ENCODE results near the gene UAP1L1. TPM values are rescaled to one million over a fixed set of nuclear protein-coding genes. Genes with fewer than 3 reads are reported as not detected.

The UAP1L1 gene
- total and polyA plus RNA-seq, 4 donors = 0.35 to 2.3 (median 1.7) TPM

DNA sequence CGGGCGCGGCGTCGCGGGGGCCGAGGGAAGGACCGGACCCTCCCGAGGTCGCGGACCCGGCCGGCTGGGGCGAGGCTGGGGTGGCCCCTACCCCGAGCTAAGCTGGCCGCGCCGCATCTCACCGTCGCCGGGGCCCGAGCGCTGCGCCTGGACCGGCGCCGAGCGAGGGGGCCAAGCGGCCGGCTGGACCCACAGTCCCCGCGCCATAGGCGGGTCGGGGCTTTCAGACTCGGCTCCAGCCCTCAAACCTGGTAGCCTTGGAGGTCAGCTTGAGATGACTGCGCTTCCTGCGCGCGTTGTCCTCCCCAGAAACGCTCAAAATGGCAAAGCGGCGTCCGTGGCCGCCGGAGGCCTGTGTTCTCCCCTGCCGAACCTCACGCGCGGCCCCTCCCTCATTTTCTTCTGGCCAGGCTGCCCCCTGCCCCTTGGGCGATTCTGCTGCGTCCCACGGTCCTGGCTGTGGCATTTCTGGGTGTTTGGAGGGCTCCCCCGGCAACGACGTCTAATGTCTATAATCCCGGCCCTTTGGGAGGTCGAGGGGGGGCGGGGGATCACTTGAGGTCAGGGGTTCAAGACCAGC lies 52.9 kb downstream of the UAP1L1 start:
- Histone ChIP-seq H3K27ac (ENCODE audit: low read depth in 1 of 2, low read length in 2 of 2) (peak overlapping the region in 1 of 2 donors; percentile 20), H3K27me3 (ENCODE audit: control insufficient read depth in 4 of 4, insufficient read depth in 4 of 4, low read length in 3 of 4) (no peaks in the 10 kb centered on the region), H3K9ac (ENCODE audit: low read depth in 1 of 2, low read length in 2 of 2) (no peak overlapping the region), H3K4me1 (ENCODE audit: control insufficient read depth in 4 of 4, insufficient read depth in 4 of 4, low read length in 3 of 4) (peaks cover 6 to 28% (median 17%) of the 10 kb centered on the region in 4 donors), H3K36me3 (ENCODE audit: control insufficient read depth in 4 of 4, insufficient read depth in 3 of 4, low read depth in 1 of 4, low read length in 3 of 4) (no peaks in the 10 kb centered on the region), H3K4me3 (ENCODE audit: low read depth in 1 of 3, low read length in 3 of 3) (peak overlapping the region; percentile 64 to 81 (median 77)), H3K9me3 (ENCODE audit: control insufficient read depth in 4 of 4, low read length in 3 of 4) (peaks cover 0 to 1% (median 0%) of the 10 kb centered on the region in 4 donors)
- 14% methylated on average over 58 of the region's 58 CpGs for WGBS
- TF ChIP-seq EGR1 (IDR thresholded peaks at IDR 0.05; ENCODE audit: low read depth in 2 of 2) (no peak), FOXA1 (IDR thresholded peaks at IDR 0.05) (no peak), FOXA2 (IDR thresholded peaks at IDR 0.05) (no peak), HNF4G (IDR thresholded peaks at IDR 0.05) (no peak), GABPA (IDR thresholded peaks at IDR 0.05 in 1 of 2, conservative IDR thresholded peaks at IDR 0.05 in 1 of 2) (no peak), RAD21 (IDR thresholded peaks at IDR 0.05) (no peak), SP1 (IDR thresholded peaks at IDR 0.05) (no peak), JUND (IDR thresholded peaks at IDR 0.05) (no peak), CTCF (IDR thresholded peaks at IDR 0.05; ENCODE audit: low read depth, low read length, missing input control) (no peak), YY1 (IDR thresholded peaks at IDR 0.05) (no peak), HNF4A (conservative IDR thresholded peaks at IDR 0.05) (no peak), ZBTB33 (IDR thresholded peaks at IDR 0.05) (no peak), TAF1 (conservative IDR thresholded peaks at IDR 0.05) (no peak), NR2F2 (IDR thresholded peaks at IDR 0.05) (no peak), RXRA (IDR thresholded peaks at IDR 0.05) (no peak)
- TF ChIP-seq, protein P1, sequence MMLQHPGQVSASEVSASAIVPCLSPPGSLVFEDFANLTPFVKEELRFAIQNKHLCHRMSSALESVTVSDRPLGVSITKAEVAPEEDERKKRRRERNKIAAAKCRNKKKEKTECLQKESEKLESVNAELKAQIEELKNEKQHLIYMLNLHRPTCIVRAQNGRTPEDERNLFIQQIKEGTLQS (IDR thresholded peaks at IDR 0.05) = no peak
- TF ChIP-seq, protein P2, sequence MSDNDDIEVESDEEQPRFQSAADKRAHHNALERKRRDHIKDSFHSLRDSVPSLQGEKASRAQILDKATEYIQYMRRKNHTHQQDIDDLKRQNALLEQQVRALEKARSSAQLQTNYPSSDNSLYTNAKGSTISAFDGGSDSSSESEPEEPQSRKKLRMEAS (IDR thresholded peaks at IDR 0.05) = no peak
- TF ChIP-seq, protein P3, sequence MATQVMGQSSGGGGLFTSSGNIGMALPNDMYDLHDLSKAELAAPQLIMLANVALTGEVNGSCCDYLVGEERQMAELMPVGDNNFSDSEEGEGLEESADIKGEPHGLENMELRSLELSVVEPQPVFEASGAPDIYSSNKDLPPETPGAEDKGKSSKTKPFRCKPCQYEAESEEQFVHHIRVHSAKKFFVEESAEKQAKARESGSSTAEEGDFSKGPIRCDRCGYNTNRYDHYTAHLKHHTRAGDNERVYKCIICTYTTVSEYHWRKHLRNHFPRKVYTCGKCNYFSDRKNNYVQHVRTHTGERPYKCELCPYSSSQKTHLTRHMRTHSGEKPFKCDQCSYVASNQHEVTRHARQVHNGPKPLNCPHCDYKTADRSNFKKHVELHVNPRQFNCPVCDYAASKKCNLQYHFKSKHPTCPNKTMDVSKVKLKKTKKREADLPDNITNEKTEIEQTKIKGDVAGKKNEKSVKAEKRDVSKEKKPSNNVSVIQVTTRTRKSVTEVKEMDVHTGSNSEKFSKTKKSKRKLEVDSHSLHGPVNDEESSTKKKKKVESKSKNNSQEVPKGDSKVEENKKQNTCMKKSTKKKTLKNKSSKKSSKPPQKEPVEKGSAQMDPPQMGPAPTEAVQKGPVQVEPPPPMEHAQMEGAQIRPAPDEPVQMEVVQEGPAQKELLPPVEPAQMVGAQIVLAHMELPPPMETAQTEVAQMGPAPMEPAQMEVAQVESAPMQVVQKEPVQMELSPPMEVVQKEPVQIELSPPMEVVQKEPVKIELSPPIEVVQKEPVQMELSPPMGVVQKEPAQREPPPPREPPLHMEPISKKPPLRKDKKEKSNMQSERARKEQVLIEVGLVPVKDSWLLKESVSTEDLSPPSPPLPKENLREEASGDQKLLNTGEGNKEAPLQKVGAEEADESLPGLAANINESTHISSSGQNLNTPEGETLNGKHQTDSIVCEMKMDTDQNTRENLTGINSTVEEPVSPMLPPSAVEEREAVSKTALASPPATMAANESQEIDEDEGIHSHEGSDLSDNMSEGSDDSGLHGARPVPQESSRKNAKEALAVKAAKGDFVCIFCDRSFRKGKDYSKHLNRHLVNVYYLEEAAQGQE (IDR thresholded peaks at IDR 0.05) = no peak
- DNase-seq (ENCODE audit: low spot score) = no peak

Small RNAs within 50 kb of the gene (small RNA-seq; reads per million reads assigned to genes)
- gene RF00153 = not detected

Other genes starting within 250 kb of the UAP1L1 start
Only the 30 nearest of the 36 such genes appear.
- gene TRAF2, start 191.0 kb upstream of the UAP1L1 start, total RNA-seq = 10 to 100 TPM in 1 of 2 donors, 1 to 10 TPM in 1; 7.5 to 14.9 TPM
- 1 to 10 TPM; 4.7 to 6.1 TPM for gene TRAF2, start 191.0 kb upstream of the UAP1L1 start, polyA plus RNA-seq
- 100 to 1,000 TPM in 1 of 2 donors, 10 to 100 TPM in 1; 64.0 to 163 TPM for gene FBXW5, start 132.8 kb upstream of the UAP1L1 start, total RNA-seq
- 100 to 1,000 TPM in 1 of 2 donors, 10 to 100 TPM in 1; 87.1 to 130 TPM for gene FBXW5, start 132.8 kb upstream of the UAP1L1 start, polyA plus RNA-seq
- gene C8G, start 132.3 kb upstream of the UAP1L1 start, total RNA-seq = 100 to 1,000 TPM in 1 of 2 donors, 10 to 100 TPM in 1; 25.1 to 323 TPM
- 1,000 to 10,000 TPM in 1 of 2 donors, 100 to 1,000 TPM in 1; 892 to 1,117 TPM for gene C8G, start 132.3 kb upstream of the UAP1L1 start, polyA plus RNA-seq
- gene LCN12, start 125.2 kb upstream of the UAP1L1 start, total RNA-seq = 1 to 10 TPM; 2.3 to 5.2 TPM
- 10 to 100 TPM in 1 of 2 donors, 1 to 10 TPM in 1; 7.3 to 12.2 TPM for gene LCN12, start 125.2 kb upstream of the UAP1L1 start, polyA plus RNA-seq
- gene PTGDS, start 100.0 kb upstream of the UAP1L1 start, total RNA-seq = 1 to 10 TPM in 1 of 2 donors, under 1 TPM in 1; 0.23 to 5.4 TPM
- gene PTGDS, start 100.0 kb upstream of the UAP1L1 start, polyA plus RNA-seq = 10 to 100 TPM in 1 of 2 donors, 1 to 10 TPM in 1; 7.4 to 15.2 TPM
- under 1 TPM in 1 of 2 donors, not detected in 1; 0.08 TPM for gene LCNL1, start 94.5 kb upstream of the UAP1L1 start, total RNA-seq
- under 1 TPM in 1 of 2 donors, not detected in 1; 0.01 TPM for gene LCNL1, start 94.5 kb upstream of the UAP1L1 start, polyA plus RNA-seq
- 1 to 10 TPM; 7.3 to 9.0 TPM for gene PAXX, start 85.1 kb upstream of the UAP1L1 start, total RNA-seq
- 10 to 100 TPM; 29.4 to 34.1 TPM for gene PAXX, start 85.1 kb upstream of the UAP1L1 start, polyA plus RNA-seq
- gene CLIC3, start 80.9 kb upstream of the UAP1L1 start, total RNA-seq = under 1 TPM; 0.33 to 0.42 TPM
- under 1 TPM; 0.38 to 0.83 TPM for gene CLIC3, start 80.9 kb upstream of the UAP1L1 start, polyA plus RNA-seq
- 10 to 100 TPM in 1 of 2 donors, 1 to 10 TPM in 1; 2.9 to 15.2 TPM for gene ABCA2, start 49.3 kb upstream of the UAP1L1 start, total RNA-seq
- gene ABCA2, start 49.3 kb upstream of the UAP1L1 start, polyA plus RNA-seq = 10 to 100 TPM in 1 of 2 donors, 1 to 10 TPM in 1; 9.5 to 15.1 TPM
- gene FUT7, start 45.4 kb upstream of the UAP1L1 start, total RNA-seq = under 1 TPM; 0.37 to 0.67 TPM
- under 1 TPM in 1 of 2 donors, not detected in 1; 0.14 TPM for gene FUT7, start 45.4 kb upstream of the UAP1L1 start, polyA plus RNA-seq
- gene NPDC1, start 31.3 kb upstream of the UAP1L1 start, total RNA-seq = 1 to 10 TPM; 2.7 to 5.6 TPM
- gene NPDC1, start 31.3 kb upstream of the UAP1L1 start, polyA plus RNA-seq = 10 to 100 TPM in 1 of 2 donors, 1 to 10 TPM in 1; 9.0 to 14.5 TPM
- under 1 TPM; 0.09 to 0.25 TPM for gene ENTPD2, start 23.5 kb upstream of the UAP1L1 start, total RNA-seq
- gene ENTPD2, start 23.5 kb upstream of the UAP1L1 start, polyA plus RNA-seq = under 1 TPM; 0.17 to 0.40 TPM
- 1 to 10 TPM in 1 of 2 donors, under 1 TPM in 1; 0.08 to 1.8 TPM for gene SAPCD2, start 7.0 kb upstream of the UAP1L1 start, total RNA-seq
- under 1 TPM; 0.06 to 0.38 TPM for gene SAPCD2, start 7.0 kb upstream of the UAP1L1 start, polyA plus RNA-seq
- 10 to 100 TPM; 19.9 to 31.8 TPM for gene MAN1B1, start 9.5 kb downstream of the UAP1L1 start, total RNA-seq
- gene MAN1B1, start 9.5 kb downstream of the UAP1L1 start, polyA plus RNA-seq = 10 to 100 TPM; 23.2 to 29.7 TPM
- 10 to 100 TPM; 25.0 to 38.8 TPM for gene DPP7, start 37.2 kb downstream of the UAP1L1 start, total RNA-seq
- gene DPP7, start 37.2 kb downstream of the UAP1L1 start, polyA plus RNA-seq = 10 to 100 TPM; 62.6 to 71.1 TPM
- not detected for gene GRIN1, start 61.6 kb downstream of the UAP1L1 start, total RNA-seq
- gene GRIN1, start 61.6 kb downstream of the UAP1L1 start, polyA plus RNA-seq = under 1 TPM in 1 of 2 donors, not detected in 1; 0.05 TPM
- under 1 TPM in 1 of 2 donors, not detected in 1; 0.17 TPM for gene LRRC26, start 92.5 kb downstream of the UAP1L1 start, total RNA-seq
- gene LRRC26, start 92.5 kb downstream of the UAP1L1 start, polyA plus RNA-seq = under 1 TPM in 1 of 2 donors, not detected in 1; 0.09 TPM
- not detected for gene TMEM210, start 94.5 kb downstream of the UAP1L1 start, total RNA-seq
- gene TMEM210, start 94.5 kb downstream of the UAP1L1 start, polyA plus RNA-seq = not detected
- gene ANAPC2, start 111.0 kb downstream of the UAP1L1 start, total RNA-seq = 10 to 100 TPM; 19.4 to 32.6 TPM
- 10 to 100 TPM in 1 of 2 donors, 1 to 10 TPM in 1; 9.3 to 19.9 TPM for gene ANAPC2, start 111.0 kb downstream of the UAP1L1 start, polyA plus RNA-seq
- gene SSNA1, start 111.2 kb downstream of the UAP1L1 start, total RNA-seq = 10 to 100 TPM; 29.8 to 37.5 TPM
- gene SSNA1, start 111.2 kb downstream of the UAP1L1 start, polyA plus RNA-seq = 10 to 100 TPM; 43.1 to 44.2 TPM
- gene TPRN, start 123.2 kb downstream of the UAP1L1 start, total RNA-seq = 10 to 100 TPM in 1 of 2 donors, 1 to 10 TPM in 1; 5.4 to 15.8 TPM
- 10 to 100 TPM in 1 of 2 donors, 1 to 10 TPM in 1; 6.5 to 20.1 TPM for gene TPRN, start 123.2 kb downstream of the UAP1L1 start, polyA plus RNA-seq
- 10 to 100 TPM; 19.9 to 21.5 TPM for gene TMEM203, start 128.1 kb downstream of the UAP1L1 start, total RNA-seq
- gene TMEM203, start 128.1 kb downstream of the UAP1L1 start, polyA plus RNA-seq = 10 to 100 TPM; 21.4 to 27.5 TPM
- gene NDOR1, start 128.2 kb downstream of the UAP1L1 start, total RNA-seq = 1 to 10 TPM; 2.9 to 4.7 TPM
- 1 to 10 TPM; 2.5 to 3.5 TPM for gene NDOR1, start 128.2 kb downstream of the UAP1L1 start, polyA plus RNA-seq
- under 1 TPM; 0.28 to 0.59 TPM for gene RNF208, start 144.7 kb downstream of the UAP1L1 start, total RNA-seq
- 1 to 10 TPM; 4.6 to 7.1 TPM for gene RNF208, start 144.7 kb downstream of the UAP1L1 start, polyA plus RNA-seq
- under 1 TPM; 0.14 to 0.25 TPM for gene CYSRT1, start 147.7 kb downstream of the UAP1L1 start, total RNA-seq
- under 1 TPM; 0.15 to 0.50 TPM for gene CYSRT1, start 147.7 kb downstream of the UAP1L1 start, polyA plus RNA-seq
- not detected for gene RNF224, start 150.0 kb downstream of the UAP1L1 start, total RNA-seq
- not detected for gene RNF224, start 150.0 kb downstream of the UAP1L1 start, polyA plus RNA-seq
- gene SLC34A3, start 153.4 kb downstream of the UAP1L1 start, total RNA-seq = not detected
- not detected for gene SLC34A3, start 153.4 kb downstream of the UAP1L1 start, polyA plus RNA-seq
- 100 to 1,000 TPM; 179 to 191 TPM for gene TUBB4B, start 163.8 kb downstream of the UAP1L1 start, total RNA-seq
- 100 to 1,000 TPM; 173 to 199 TPM for gene TUBB4B, start 163.8 kb downstream of the UAP1L1 start, polyA plus RNA-seq
- not detected for gene STPG3, start 173.8 kb downstream of the UAP1L1 start, total RNA-seq
- not detected for gene STPG3, start 173.8 kb downstream of the UAP1L1 start, polyA plus RNA-seq
- 10 to 100 TPM; 16.5 to 19.7 TPM for gene NELFB, start 177.8 kb downstream of the UAP1L1 start, total RNA-seq
- gene NELFB, start 177.8 kb downstream of the UAP1L1 start, polyA plus RNA-seq = 10 to 100 TPM in 1 of 2 donors, 1 to 10 TPM in 1; 4.7 to 24.6 TPM

Data from liver (tissue), 10 donors.